ENCODE data around the gene DPP3. TPM values are rescaled to one million over a fixed set of nuclear protein-coding genes. Genes with fewer than 3 reads are reported as not detected.

Gene DPP3
- total RNA-seq, 1 donor from 2014 or later, result 26.5 TPM

DNA sequence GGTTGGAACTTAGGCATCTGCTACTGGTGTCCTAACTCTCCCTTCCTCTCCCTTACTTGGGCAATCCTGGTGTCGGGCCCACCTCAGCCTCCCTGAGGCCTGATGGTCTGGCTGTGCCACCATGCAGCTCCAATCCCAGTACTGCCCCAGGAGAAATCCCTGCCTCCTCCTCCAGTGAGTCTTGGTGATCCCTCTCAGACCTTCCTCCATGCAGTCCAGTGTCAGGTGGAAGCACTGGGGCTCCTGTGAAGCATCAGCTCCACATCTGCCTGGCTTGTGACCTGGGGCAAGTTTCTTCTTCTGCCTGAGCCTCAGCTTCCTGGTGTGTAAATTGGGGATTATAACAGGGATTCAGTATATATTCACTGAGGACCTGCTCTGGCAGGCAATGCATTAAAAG, 15.3 kb upstream of the DPP3 start:
- no peak for DNase-seq (ENCODE audit: low spot score)

DNA sequence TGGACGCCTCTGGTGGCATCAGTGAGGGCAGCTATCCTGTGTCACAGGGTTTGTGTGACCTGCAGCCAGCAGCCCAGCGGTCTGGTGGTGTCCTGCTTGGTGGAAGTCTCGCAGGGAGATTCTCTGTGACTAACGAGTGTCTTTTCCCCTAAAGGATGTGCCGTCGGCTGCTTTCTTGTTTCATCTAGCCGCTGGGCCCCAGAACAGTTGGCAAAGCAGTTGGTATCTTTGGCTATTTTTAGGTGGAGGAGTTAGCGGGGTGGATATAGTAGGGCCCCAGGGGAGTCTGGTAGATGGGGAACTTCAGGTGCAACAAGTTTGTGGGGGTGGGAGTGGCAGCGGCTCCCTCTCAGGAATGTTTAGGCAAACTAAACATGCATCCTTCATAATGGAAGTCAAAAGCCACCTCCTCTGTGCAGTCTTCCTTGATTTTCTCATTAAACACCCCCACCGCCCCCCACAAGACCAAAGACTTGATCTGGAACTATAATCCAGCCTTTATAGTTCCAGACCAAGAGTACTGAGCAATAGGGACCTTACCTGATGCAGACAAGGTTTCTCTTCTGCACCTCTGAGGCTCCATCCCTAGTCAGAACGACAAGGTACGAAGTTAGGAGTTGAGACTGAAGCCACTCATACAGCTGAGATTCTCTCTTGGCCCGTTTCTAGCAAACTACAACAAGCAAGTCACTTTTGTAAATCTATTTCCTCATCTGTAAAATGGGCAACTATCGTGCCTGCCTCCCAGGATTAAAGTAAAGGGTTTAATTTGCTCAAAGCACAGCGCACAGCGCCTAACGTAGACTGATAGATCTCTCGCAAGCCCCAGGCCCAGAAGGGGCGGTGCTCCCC, 14.6 kb upstream of the DPP3 start:
- no peak for DNase-seq (ENCODE audit: low spot score)

DNA sequence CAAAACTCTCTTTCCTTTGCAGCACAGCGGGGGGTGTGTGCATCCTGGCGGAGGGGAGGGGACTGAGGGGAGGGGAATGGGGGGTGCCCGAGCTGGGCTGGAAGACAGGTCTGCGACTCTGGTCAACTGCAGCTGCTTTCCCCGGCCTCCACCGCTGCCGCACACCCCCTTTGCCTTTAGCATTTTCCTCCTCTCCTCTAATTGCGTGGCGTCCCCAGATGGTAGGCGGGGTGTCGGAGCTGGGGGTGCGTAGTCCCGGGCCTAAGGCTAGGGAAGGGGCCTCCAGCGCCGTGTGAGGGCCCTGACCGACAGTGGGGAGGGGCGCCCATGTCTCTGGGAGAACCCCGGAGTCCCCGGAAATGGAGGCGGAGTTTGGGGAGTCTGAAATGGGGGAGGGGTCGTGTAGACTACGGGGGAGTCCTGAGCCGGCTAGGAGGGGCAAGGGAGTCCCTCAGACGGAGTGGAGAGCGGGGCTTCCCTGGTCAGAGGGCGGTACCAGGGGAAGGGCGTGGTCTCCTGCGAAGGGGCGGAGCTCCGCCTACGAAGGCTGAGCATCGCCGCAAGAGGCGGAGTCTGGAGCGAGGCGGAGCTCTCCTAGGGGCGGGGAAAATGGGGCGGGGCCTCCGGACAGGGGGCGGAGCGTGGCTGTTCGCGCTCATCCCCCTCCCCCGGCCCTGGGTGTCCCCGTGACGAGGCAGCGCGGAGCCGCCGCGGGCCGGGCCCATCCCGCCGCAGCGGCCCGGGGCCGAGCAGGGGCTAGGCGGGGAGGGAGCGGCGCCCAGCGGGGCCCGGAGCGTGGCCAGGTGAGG, 13.8 kb upstream of the DPP3 start, which contains the start of gene PELI3:
Gene PELI3 (plus strand): TSS at position 681 of the 809 bp plus-strand sequence. CDS start 1,224 bp downstream, outside the sequence.
- peak; percentile 98 for DNase-seq (ENCODE audit: low spot score)

DNA sequence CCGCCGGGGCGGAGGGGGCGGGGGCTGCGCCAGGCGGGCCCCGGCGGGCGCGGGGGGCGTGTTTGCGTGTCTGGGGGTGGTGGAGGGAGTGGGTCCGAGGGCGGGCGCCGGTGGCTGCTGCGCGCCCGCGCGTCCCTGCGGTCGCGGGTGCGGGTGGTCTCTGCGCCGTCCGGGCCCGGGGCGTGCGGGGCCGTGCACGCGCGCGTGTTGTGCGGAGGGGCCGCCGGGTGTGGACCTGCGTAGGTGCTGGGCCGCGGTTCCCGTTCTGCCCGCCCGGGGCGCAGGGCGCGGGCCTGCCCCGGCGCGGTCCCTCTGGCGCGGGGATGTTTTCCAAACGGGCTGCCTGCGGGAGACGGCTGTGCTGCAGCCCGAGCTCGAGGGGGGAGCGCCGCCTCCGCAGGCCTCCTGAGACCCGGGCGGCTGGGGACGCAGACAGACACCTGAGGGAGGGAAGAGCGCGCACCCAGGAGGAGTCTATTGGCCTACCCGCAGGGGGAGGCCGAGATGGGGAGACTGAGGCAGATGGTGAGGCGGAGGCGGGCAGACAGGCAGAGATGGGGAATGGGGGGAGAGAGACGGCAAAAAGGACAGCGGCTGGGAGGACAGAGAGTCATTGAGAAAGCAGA, 13.1 kb upstream of the DPP3 start:
- no peak for DNase-seq (ENCODE audit: low spot score)

DNA sequence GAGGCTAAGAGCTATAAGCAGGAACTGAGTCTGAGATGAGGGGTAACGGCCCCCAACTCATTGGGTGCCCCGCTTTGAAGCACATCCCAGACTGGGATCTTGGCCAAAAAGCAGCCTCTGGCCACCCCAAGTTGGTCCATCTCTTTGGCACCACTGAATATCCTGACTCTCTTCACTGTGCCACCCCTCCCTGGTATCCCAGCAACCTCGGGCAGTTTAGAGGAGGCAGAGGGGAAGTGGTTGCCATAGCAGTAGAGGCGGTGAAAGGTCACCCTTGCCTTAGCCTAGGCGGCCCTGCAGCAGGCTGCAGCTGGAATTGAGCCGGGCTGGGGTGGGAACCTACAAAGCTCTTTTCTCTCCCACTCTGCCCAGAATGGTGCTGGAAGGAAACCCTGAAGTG, 12.5 kb upstream of the DPP3 start:
- DNase-seq (ENCODE audit: low spot score), result no peak

DNA sequence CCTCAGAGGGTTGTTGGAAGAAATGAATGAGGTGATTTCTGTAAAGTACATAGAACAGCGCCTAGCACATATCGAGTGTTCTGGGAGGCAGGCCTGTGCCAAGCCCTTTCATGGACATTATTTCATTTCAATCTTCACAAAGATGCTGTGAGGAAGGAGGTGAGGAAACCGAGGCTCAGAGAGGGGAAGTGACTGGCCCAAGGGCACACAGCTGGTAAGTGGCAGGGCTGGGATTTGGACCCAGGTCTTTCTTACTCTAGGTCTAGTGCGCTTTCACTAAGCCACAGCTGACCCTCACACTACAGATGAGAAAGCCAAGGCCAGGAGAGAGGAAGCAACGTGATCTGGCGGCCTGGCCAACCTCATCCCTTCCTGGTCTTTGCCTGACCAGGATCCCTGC, 11.5 kb upstream of the DPP3 start:
- no peak for DNase-seq (ENCODE audit: low spot score)

DNA sequence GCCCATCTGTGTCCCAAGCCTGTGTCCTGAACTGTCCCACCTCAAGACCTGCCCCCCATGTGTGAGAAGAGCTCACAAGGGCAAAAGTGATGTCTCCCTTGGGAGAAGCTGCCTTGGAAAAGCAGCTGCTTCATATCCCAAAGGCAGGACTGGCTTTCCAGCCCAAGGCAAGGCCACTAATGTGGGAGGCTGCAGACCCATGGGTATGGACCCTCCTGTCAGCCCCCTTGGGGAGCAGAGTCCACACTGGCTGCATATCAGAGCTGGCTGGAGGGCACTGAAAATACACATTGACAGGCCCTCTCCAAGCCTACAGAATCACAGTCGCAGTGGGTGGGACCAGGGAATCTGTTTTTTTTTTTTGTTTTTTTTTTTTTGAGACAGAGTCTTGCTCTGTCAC, 10.8 kb upstream of the DPP3 start:
- no peak for DNase-seq (ENCODE audit: low spot score)

DNA sequence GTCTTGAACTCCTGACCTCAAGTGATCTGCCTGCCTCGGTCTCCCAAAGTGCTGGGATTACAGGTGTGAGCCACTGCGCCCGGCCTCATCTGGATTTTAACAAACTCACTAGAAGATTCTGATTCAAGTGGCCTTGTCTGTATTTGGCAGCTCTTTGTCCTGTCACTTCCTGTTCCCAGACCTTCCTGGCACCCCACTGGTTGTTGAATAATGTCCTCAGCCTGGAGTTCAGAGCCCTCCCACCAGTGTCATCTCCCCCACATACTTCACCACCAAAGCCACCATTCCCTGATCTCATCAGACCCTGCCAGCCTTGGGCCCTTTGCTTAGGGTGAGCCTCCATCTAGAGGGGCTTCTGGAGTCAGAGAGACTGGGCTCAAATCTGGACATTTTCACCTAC, 10.2 kb upstream of the DPP3 start:
- no peak for DNase-seq (ENCODE audit: low spot score)

DNA sequence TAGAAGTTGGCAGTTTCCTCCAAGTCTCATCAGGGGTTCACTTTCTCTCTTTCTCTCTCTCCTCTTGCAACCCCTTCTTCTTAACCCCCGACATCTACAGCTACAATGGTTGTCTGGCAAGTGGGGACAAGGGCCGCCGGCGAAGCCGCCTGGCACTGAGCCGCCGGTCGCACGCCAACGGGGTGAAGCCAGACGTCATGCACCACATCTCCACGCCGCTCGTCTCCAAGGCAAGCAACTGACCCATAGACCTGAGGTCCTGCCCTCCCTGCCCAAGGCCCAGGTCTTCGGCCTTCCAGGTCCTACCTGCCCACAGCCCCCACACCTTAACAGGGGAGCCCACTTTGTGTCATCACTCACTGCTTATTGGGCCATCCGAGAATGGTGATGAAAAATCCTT, 9.1 kb upstream of the DPP3 start:
- DNase-seq (ENCODE audit: low spot score), result no peak

DNA sequence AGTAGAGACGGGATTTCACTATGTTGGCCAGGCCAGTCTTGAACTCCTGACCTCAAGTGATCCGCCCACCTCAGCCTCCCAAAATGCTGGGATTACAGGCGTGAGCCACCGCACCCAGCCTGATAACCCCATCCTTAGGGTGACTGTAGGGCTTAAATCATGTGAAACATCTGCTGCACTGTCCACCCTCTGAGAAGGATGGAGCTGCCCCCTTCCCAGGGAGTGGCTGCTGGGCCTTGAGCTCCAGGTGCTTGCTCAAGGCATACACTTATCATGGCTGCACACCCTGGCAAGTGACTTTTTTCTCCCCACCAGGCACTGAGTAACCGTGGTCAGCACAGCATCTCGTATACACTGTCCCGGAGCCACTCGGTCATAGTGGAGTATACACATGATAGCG, 8.2 kb upstream of the DPP3 start:
- no peak for DNase-seq (ENCODE audit: low spot score)

DNA sequence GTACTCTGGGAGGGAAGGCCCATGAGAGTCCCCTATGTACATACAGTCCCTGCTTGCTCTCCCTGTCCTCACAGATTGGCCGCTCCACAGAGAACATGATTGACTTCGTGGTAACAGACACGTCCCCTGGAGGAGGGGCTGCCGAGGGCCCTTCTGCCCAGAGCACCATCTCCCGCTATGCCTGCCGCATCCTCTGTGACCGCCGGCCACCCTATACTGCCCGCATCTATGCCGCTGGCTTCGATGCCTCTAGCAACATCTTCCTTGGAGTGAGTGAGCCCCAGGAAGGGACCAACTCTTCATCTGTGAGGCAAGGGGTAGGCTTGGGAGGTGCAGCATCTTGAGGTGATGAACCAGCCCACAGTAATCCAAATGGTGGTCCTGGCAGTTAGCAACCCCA, 7.1 kb upstream of the DPP3 start:
- no peak for DNase-seq (ENCODE audit: low spot score)

DNA sequence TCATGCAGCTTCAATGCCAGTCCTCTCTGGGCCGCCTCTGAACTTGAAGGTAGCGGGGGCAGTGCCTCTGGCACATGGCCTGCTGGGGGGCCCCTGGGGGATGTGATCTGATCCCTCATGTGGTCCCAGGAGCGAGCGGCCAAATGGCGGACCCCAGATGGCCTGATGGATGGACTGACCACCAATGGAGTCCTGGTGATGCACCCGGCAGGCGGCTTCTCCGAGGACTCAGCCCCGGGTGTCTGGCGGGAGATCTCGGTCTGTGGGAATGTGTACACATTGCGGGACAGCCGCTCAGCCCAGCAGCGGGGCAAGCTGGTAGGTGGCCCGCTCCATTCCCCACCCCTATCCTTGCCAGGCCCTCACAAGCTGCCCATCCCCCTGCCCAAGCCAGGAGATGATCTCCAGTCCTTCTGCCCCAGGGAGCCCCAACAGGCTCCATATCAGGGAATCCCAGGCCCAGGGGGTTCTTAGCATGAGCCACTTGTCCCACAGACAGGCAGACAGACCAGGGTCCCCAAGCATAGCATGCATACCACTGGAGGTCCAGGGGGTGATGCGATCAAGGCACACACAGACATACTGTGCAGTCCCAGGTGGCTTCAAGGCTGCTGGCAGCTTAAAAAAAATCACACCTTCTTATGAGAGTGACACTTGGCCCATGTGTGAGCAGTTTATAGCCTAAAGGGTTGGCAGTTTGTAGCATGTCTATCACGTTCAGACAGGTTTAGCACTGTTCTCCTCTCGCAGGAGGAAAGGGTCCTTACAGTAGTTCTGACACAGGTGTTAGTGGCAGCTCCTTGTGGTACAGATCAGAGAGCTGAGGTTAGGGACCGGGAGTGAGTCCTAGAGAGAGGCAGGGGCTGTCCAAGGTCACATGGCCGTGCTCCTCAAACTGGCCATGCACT, 6.4 kb upstream of the DPP3 start:
- DNase-seq (ENCODE audit: low spot score), result no peak

DNA sequence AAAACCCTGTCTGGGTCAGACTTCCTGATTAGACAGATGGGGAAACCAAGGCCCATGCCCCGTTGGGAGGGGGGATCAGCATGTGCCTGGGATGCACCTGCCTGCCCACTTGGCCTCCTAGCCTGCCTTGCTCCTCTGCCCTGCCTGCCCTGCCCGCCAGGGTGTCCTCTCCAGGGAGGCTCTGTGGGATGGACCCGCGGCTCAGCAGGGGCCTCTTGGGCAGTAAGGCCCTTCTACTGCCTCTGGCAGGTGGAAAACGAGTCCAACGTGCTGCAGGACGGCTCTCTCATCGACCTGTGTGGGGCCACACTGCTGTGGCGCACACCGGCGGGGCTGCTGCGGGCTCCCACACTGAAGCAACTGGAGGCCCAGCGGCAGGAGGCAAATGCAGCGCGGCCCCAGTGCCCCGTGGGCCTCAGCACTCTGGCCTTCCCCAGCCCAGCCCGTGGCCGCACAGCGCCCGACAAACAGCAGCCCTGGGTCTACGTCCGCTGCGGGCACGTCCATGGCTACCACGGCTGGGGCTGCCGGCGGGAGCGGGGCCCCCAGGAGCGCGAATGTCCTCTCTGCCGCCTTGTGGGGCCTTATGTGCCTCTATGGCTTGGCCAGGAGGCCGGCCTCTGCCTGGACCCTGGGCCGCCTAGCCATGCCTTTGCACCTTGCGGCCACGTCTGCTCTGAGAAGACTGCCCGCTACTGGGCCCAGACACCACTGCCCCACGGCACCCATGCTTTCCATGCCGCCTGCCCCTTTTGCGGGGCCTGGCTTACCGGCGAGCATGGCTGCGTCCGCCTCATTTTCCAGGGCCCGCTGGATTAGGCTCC, 4.7 kb upstream of the DPP3 start:
- no peak for DNase-seq (ENCODE audit: low spot score)

DNA sequence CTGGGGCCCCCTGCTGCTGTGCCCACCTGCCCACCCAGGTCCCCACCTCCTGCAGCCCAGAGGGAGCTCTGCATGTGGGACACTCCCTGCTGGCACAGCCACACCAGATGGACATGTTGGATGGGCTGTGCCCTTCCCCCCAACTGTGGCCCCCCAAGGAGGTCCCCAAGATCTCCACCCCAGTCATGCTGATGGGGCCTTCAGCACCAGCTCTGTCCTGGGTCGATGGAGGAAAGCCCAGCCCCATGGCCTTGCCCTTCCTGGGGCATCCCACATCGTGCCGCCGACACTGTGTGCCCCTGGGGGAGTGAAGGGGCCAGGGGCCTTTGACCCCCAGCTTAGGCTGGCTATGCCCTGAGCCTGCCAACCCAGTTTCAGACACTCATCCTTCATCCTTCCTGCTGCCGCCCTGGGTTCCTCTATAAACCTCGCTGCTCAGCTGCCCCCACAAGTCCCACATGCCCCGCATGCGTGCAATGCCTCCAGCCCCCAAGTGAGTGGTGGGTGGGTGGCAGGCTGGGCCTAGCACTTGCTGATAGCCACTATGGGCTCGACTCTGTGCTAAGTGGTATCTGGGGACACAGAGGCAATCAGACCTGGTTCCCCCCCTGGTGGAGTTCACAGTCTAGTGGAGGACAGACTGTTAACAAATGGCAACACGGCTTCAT, 3.9 kb upstream of the DPP3 start:
- DNase-seq (ENCODE audit: low spot score), result no peak

DNA sequence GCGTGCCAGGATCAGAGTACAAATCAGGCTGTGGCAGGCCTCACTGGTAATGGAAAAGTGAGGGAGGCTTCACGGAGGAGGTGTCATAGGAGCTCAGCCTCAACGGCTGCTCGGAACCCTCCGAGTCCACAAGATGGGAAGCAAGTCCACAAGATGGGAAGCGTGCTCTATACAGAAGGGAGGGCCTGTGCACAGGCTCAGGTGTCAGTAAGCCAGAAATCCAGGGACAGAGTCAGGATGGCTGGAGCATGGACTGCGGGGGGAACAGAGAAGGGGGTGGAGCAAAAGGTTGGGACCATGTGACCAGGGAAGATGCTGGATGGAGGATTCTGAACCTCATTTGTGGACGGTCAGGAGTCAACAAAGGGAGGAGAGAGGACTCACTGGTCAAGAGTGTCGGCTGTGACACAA, 3.4 kb upstream of the DPP3 start:
- DNase-seq (ENCODE audit: low spot score), result no peak

DNA sequence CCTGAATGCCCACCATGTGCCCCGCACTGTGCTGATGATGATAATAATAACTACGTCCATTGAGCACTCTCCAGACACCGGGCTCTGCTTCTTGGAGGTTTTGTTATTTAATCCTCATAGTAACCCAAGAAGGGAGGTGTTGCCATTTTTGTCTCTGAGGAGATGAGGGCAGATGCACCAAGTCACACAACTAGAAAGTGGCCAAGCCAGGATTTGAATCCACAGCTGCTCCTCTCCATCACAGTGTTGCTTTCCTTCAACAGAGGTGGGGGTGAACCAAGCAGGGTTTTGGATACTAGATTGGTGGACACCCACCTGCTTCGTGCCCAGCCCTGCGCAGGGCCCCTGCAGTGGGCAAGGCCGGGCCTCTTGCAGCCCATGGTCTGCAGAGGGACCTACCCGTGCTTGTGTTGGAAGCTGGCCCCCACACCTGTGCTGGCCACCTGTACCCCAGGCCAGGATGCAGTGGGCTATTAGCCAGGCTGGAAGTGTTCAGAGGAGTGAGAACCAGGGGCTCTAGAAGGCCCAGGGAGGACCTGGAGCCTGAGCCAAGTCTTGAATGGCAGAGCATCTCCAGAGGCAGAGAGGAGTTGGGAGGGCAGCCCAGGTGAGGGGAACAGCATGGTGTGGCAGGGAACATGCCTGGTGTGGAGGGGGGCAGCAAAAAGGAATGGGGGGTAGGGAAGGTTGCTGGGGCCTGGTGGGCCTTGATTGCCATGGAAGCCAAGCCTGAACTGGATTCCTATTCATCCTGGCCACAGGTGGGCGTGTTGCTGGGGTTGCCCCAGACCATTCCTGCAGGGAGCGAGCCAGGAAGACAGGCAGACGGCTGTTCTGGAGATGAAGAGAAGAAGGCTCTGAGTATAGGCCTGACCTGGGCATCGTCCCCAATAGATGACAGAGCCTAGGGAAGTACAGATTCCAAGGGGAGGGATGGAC, 2.7 kb upstream of the DPP3 start:
- no peak for DNase-seq (ENCODE audit: low spot score)

DNA sequence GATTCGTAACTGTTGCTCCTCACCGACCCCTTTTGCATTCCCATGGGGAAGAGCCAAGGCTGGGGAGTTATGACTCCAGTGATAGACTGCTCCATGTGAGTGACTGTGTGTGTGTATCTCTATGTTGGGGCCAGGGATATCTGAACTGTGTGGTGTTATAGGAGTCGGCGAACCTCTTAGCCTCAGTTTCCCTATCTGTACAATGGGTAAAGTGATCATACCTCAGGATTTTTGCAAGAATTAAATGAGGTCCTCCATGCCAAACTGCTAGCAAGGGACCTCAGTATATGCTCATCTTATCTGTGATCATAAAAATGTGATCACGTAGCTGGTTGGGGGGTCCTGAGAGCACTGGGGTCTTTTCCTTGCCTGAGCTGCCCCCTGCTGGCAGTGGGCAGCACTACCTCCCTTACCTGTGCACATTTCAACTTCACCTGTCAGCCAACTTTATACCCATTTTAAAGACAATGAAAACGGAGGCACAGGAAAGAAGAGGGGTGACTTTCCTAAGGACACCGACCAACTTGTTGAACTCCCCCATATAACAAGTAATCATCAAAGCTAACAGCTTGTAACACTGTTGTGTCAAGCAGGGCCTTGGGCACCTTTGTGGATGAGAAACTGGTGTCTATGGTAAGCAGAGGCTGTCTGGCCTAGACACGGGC, 1.4 kb upstream of the DPP3 start:
- no peak for DNase-seq (ENCODE audit: low spot score)

Data from mesenteric fat pad (tissue), 1 donor.